GM18498 (cell line): ENCODE measurements around the gene TMEM132D.

Experiments used
- ATAC-seq: cut with Tn5 transposase; IDR thresholded peaks from one replicate; pipeline ENCODE4 v1.9.1; 2021; ENCODE audit warnings: mild to moderate bottlenecking, moderate library complexity; ENCODE audit not compliant: unreplicated experiment

TMEM132D gene

GRCh38 chr12:129296671-129297070, 607.2 kb downstream of the TMEM132D start:
- no peak for ATAC-seq

GRCh38 chr12:129294868-129295267, 609.0 kb downstream of the TMEM132D start:
- no peak for ATAC-seq

- no peak for ATAC-seq
These were observed 624.1 kb downstream of the TMEM132D start for GRCh38 chr12:129279771-129280170.

GRCh38 chr12:129276361-129277060, 627.3 kb downstream of the TMEM132D start:
- ATAC-seq, result no peak

- ATAC-seq, result no peak
These were observed 633.9 kb downstream of the TMEM132D start for GRCh38 chr12:129269756-129270495.

- ATAC-seq, result no peak
These were observed 645.0 kb downstream of the TMEM132D start for GRCh38 chr12:129258781-129259318.

- ATAC-seq, result no peak
These were observed 646.3 kb downstream of the TMEM132D start for GRCh38 chr12:129257524-129257923.

GRCh38 chr12:129246630-129247029, 657.2 kb downstream of the TMEM132D start:
- no peak for ATAC-seq

GRCh38 chr12:129245769-129246168, 658.1 kb downstream of the TMEM132D start:
- no peak for ATAC-seq

- no peak for ATAC-seq
These were observed 662.0 kb downstream of the TMEM132D start for GRCh38 chr12:129241852-129242251.

- no peak for ATAC-seq
These were observed 665.9 kb downstream of the TMEM132D start for GRCh38 chr12:129237881-129238280.

- no peak for ATAC-seq
These were observed 669.6 kb downstream of the TMEM132D start for GRCh38 chr12:129234209-129234608.

- no peak for ATAC-seq
These were observed 672.3 kb downstream of the TMEM132D start for GRCh38 chr12:129231491-129231890.

- no peak for ATAC-seq
These were observed 672.8 kb downstream of the TMEM132D start for GRCh38 chr12:129230995-129231394.

- ATAC-seq, result no peak
These were observed 677.0 kb downstream of the TMEM132D start for GRCh38 chr12:129226851-129227250.

- no peak for ATAC-seq
These were observed 677.8 kb downstream of the TMEM132D start for GRCh38 chr12:129226005-129226404.

GRCh38 chr12:129215556-129215955, 688.3 kb downstream of the TMEM132D start:
- no peak for ATAC-seq

GRCh38 chr12:129213551-129213950, 690.3 kb downstream of the TMEM132D start:
- ATAC-seq, result no peak

GRCh38 chr12:129211862-129212630, 691.8 kb downstream of the TMEM132D start:
- ATAC-seq, result no peak

GRCh38 chr12:129208566-129208965, 695.3 kb downstream of the TMEM132D start:
- ATAC-seq, result no peak

GRCh38 chr12:129207084-129207483, 696.7 kb downstream of the TMEM132D start:
- ATAC-seq, result no peak
